DND-41 (cell line): Measurements from ENCODE around the gene ANKRD12.

Experiments
- CTCF ChIP-seq: IDR thresholded peaks from 2 replicates; pipeline ENCODE4 v1.5.1; 2012; ENCODE audit warnings: borderline replicate concordance, low read length, moderate library complexity, mild to moderate bottlenecking; ENCODE audit not compliant: poor library complexity, severe bottlenecking; ENCODE audit errors: extremely low read depth
- EZH2 ChIP-seq: IDR thresholded peaks from 3 replicates; pipeline ENCODE4 v1.6.1; 2012; ENCODE audit warnings: borderline replicate concordance, low read depth, mild to moderate bottlenecking, moderate library complexity, low read length, inconsistent platforms; ENCODE audit not compliant: severe bottlenecking

GRCh38 chr18:9249254-9249653 is 112.7 kb downstream of the ANKRD12 start:
- TF ChIP-seq CTCF, result no peak
- TF ChIP-seq EZH2, result no peak
